ENCODE measurements around the gene ADARB2.

DNA sequence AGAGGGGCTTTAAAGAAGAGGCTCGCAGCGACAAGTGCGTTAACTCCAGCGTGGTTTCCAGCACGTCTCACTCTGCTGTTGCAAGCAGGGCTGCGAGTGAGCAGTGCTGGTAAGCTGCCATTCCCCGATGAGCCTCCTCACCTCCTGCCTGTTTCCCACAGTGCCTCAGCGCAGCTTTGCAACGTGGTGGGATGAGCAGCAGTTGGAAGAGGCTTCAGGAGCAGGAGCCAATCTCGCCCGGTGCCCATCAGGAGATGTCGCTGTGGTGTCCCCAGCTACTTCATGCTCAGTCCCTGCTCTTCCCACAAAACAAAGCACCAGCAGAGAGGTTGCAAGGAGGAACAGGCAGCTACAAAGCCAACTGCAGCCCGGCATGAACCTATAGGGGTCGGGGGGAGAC, 2.4 kb upstream of the ADARB2 start:
- TF ChIP-seq, protein P1, sequence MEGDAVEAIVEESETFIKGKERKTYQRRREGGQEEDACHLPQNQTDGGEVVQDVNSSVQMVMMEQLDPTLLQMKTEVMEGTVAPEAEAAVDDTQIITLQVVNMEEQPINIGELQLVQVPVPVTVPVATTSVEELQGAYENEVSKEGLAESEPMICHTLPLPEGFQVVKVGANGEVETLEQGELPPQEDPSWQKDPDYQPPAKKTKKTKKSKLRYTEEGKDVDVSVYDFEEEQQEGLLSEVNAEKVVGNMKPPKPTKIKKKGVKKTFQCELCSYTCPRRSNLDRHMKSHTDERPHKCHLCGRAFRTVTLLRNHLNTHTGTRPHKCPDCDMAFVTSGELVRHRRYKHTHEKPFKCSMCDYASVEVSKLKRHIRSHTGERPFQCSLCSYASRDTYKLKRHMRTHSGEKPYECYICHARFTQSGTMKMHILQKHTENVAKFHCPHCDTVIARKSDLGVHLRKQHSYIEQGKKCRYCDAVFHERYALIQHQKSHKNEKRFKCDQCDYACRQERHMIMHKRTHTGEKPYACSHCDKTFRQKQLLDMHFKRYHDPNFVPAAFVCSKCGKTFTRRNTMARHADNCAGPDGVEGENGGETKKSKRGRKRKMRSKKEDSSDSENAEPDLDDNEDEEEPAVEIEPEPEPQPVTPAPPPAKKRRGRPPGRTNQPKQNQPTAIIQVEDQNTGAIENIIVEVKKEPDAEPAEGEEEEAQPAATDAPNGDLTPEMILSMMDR (IDR thresholded peaks at IDR 0.05 in 2 of 3, conservative IDR thresholded peaks at IDR 0.05 in 1 of 3; ENCODE audit: control insufficient read depth in 2 of 3, extremely low read depth in 1 of 3, insufficient read depth in 1 of 3, low read depth in 3 of 3, low read length in 3 of 3), result no peak
- TF ChIP-seq MEF2A (IDR thresholded peaks at IDR 0.05; ENCODE audit: insufficient read depth, low read depth, low read length), result no peak
- TF ChIP-seq POLR2A (IDR thresholded peaks at IDR 0.05; ENCODE audit: low read depth, low read length), result no peak
- no peak for TF ChIP-seq ZZZ3 (IDR thresholded peaks at IDR 0.05; ENCODE audit: control insufficient read depth, insufficient read length, low read depth)

Data from GM12878 (cell line).